GM12878 (cell line): ENCODE data around the gene LENEP. TPM values are rescaled to one million over a fixed set of nuclear protein-coding genes. Genes with fewer than 3 reads are reported as not detected.

Experiments used
- BMI1 ChIP-seq: fragments of 450-650 bp; IDR thresholded peaks from 2 replicates; pipeline ENCODE4 v1.6.1; 2016; ENCODE audit warnings: mild to moderate bottlenecking, moderate library complexity, borderline replicate concordance
- BRCA1 ChIP-seq: IDR thresholded peaks from 2 replicates; pipeline ENCODE4 v1.6.1; 2011; ENCODE audit warnings: low read depth, low read length, improper control_type of control experiment
- CBFB ChIP-seq: IDR thresholded peaks from 2 replicates; pipeline ENCODE4 v1.6.1; 2016; ENCODE audit warnings: antibody characterized with exemption, low read depth
- CHD4 ChIP-seq: fragments of 200-600 bp; sonication (generic); IDR thresholded peaks from 2 replicates; pipeline ENCODE4 v1.6.1; 2016; ENCODE audit warnings: mild to moderate bottlenecking
- CREM ChIP-seq: IDR thresholded peaks from 2 replicates; pipeline ENCODE4 v1.6.1; 2014; ENCODE audit warnings: antibody characterized with exemption, low read depth
- FOXM1 ChIP-seq: IDR thresholded peaks from 2 replicates; pipeline ENCODE4 v1.6.1; 2012; ENCODE audit warnings: low read depth, mild to moderate bottlenecking, inconsistent platforms, low read length, moderate library complexity
- IKZF2 ChIP-seq, 2 experiments: fragments of 450-650 bp; IDR thresholded peaks; 2 replicates each; pipeline ENCODE4 v1.6.1; 2017; ENCODE audit warnings: mild to moderate bottlenecking in 2 of 2, moderate library complexity in 2 of 2
- KDM1A ChIP-seq: fragments of 200-600 bp; sonication (generic); IDR thresholded peaks from 2 replicates; pipeline ENCODE4 v1.6.1; 2016; ENCODE audit warnings: borderline replicate concordance
- MYC ChIP-seq: IDR thresholded peaks from 2 replicates; pipeline ENCODE4 v1.6.1; 2011; ENCODE audit warnings: mild to moderate bottlenecking, low read length, moderate library complexity, inconsistent platforms; ENCODE audit not compliant: insufficient read depth, insufficient replicate concordance, insufficient read length, severe bottlenecking
- NFYB ChIP-seq: IDR thresholded peaks from 2 replicates; pipeline ENCODE4 v1.6.1; 2011; ENCODE audit warnings: low read depth, mild to moderate bottlenecking, low read length, improper control_type of control experiment, moderate library complexity; ENCODE audit not compliant: insufficient read depth
- NR2C1 ChIP-seq: fragments of 450-650 bp; IDR thresholded peaks from 2 replicates; pipeline ENCODE4 v1.6.1; 2017; ENCODE audit warnings: antibody characterized with exemption, mild to moderate bottlenecking, moderate library complexity
- RBBP5 ChIP-seq: fragments of 200-600 bp; sonication (generic); conservative IDR thresholded peaks from 2 replicates; pipeline ENCODE4 v1.6.1; 2016
- RELA ChIP-seq: fragments of 450-650 bp; IDR thresholded peaks from 2 replicates; pipeline ENCODE4 v1.8.0; 2014; ENCODE audit warnings: borderline replicate concordance; ENCODE audit not compliant: partially characterized antibody
- SMARCA5 ChIP-seq: fragments of 450-650 bp; IDR thresholded peaks from 2 replicates; pipeline ENCODE4 v1.6.1; 2017; ENCODE audit warnings: mild to moderate bottlenecking
- SREBF1 ChIP-seq: IDR thresholded peaks from 2 replicates; pipeline ENCODE4 v1.6.1; 2012; ENCODE audit warnings: mild to moderate bottlenecking, low read length
- SRF ChIP-seq, 2 experiments: IDR thresholded peaks; 2 replicates each; pipeline ENCODE4 v1.6.1; 2011; ENCODE audit warnings: low read depth in 2 of 2, low read length in 2 of 2, mild to moderate bottlenecking in 1 of 2, moderate library complexity in 1 of 2
- STAT1 ChIP-seq: fragments of 450-650 bp; conservative IDR thresholded peaks from 2 replicates; pipeline ENCODE4 v1.6.1; 2014; ENCODE audit warnings: antibody characterized with exemption, mild to moderate bottlenecking
- TAF1 ChIP-seq: IDR thresholded peaks from 2 replicates; pipeline ENCODE4 v1.6.1; 2011; ENCODE audit warnings: mild to moderate bottlenecking, low read depth, low read length, borderline replicate concordance
- ZNF207 ChIP-seq: fragments of 450-650 bp; IDR thresholded peaks from 2 replicates; pipeline ENCODE4 v1.6.1; 2014; ENCODE audit warnings: antibody characterized with exemption, mild to moderate bottlenecking, borderline replicate concordance
- ZNF24 ChIP-seq: fragments of 450-650 bp; IDR thresholded peaks from 2 replicates; pipeline ENCODE4 v1.6.1; 2017; ENCODE audit warnings: antibody characterized with exemption, mild to moderate bottlenecking
- ZNF274 ChIP-seq: IDR thresholded peaks from one replicate; pipeline ENCODE4 v1.8.0; 2011; ENCODE audit not compliant: insufficient read length, insufficient read depth
- ZZZ3 ChIP-seq: IDR thresholded peaks from 2 replicates; pipeline ENCODE4 v1.6.1; 2011; ENCODE audit warnings: low read depth; ENCODE audit not compliant: control insufficient read depth, insufficient read length
- polyA plus RNA-seq, 11 experiments: library from polyadenylated mRNA; depleted of rRNA in 4 of 11; unstranded in 6 of 11; stranded (reverse) in 5 of 11; fragments of >200 nt; fragmentation: Nextera tagmentation in 4 of 11; fragmentation: Illumina TruSeq in 1 of 11; extraction: Ambion mirVana in 4 of 11; extraction: Trizol in 1 of 11; gene quantifications; 1 replicate in 1 of 11; 2 replicates in 10 of 11; pipeline versions ENCODE4 v1.2.1 to v1.2.3, GENCODE V29; 2011 to 2016; ENCODE audit warnings: inconsistent platforms in 2 of 11, missing spikeins in 2 of 11, low read depth in 1 of 11
- total RNA-seq, 4 experiments: library from RNA; depleted of rRNA in 3 of 4; stranded (reverse); fragments of >200 nt in 3 of 4; fragmentation: Illumina TruSeq in 1 of 4; extraction: Trizol in 1 of 4; gene quantifications; 2 replicates each; pipeline versions ENCODE4 v1.2.1 to v1.2.3, GENCODE V29; 2013 to 2021
- TF ChIP-seq, protein P1 (sequence below): fragments of 450-650 bp; conservative IDR thresholded peaks from 2 replicates; pipeline ENCODE4 v1.6.1; 2017; ENCODE audit warnings: mild to moderate bottlenecking, moderate library complexity
- TF ChIP-seq, protein P2 (sequence below): IDR thresholded peaks from 2 replicates; pipeline ENCODE4 v1.6.1; 2012; ENCODE audit warnings: low read length, inconsistent platforms
- TF ChIP-seq, protein P3 (sequence below): fragments of 450-650 bp; formaldehyde crosslinking; IDR thresholded peaks from 2 replicates; pipeline ENCODE4 v1.4.0; 2022; ENCODE audit warnings: mild to moderate bottlenecking, moderate library complexity

Gene LENEP
- total and polyA plus RNA-seq, 10 of the 15 experiments (the other 5 are each of a cell fraction or from before 2014, with no cell fraction given): 0.27 to 1.1 (median 0.64) TPM; not detected in 7

DNA sequence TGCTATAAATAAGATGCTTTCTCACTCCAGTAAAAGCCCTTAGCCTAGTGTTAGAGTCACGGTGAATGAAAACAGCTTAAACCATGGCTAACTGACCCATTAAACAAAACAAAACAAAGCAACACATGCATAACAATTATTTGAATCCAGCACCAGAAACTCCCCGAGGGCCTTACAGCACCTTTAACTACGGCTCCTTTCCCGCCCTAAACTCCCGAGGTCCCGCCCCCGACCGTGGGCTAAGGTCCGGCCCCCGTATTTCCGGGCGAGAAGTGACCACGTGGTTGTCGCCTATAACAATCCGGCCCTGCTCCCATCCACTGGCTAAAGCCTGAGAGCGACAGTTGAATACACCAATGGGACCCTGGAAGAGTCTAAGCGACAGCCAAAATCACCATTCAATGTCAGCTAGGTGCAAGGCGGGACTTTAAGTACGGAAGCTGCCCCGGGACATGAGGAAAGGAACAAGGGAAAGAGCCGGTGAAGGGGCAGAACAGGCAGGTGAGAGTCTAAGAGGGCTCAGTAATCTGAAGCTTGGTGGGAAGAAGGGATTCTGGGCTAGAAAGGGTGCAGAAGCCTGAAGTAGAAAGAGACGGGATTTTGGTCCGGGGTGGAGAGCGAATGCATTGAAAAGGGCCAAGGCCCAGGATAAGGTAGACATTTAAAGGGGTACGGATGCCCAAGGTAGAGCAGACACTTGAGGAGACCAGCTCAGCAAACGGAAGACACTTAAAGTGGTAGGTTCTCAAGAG lies 10.3 kb upstream of the LENEP start, which contains the start of gene FLAD1 (continued):
- TF ChIP-seq ZNF24 (no peak), NR2C1 (no peak; the same call in 1 of the 2 replicates), KDM1A (no peak), RBBP5 (no peak), SRF (IDR thresholded peaks at IDR 0.05; ENCODE audit: low read depth in 2 of 2, low read length in 2 of 2) (no peak), STAT1 (0 out of 2 replicates have a peak, but pooled peaks have one; percentile 21), CREM (peak; percentile 33; the same call in 1 of the 2 replicates), MYC (peak; percentile 50), BRCA1 (no peak), IKZF2 (IDR thresholded peaks at IDR 0.05) (peak; percentile 19 to 86; a peak in 3 of 4 replicates), ZNF274 (no peak), RELA (no peak), ZZZ3 (no peak), TAF1 (no peak), NFYB (peak; percentile 97), SMARCA5 (no peak), BMI1 (no peak), CBFB (0 out of 2 replicates have a peak, but pooled peaks have one; percentile 56), SREBF1 (no peak), CHD4 (no peak), FOXM1 (peak; percentile 67; the same call in 1 of the 2 replicates), ZNF207 (peak; percentile 80)
- TF ChIP-seq, protein P1, sequence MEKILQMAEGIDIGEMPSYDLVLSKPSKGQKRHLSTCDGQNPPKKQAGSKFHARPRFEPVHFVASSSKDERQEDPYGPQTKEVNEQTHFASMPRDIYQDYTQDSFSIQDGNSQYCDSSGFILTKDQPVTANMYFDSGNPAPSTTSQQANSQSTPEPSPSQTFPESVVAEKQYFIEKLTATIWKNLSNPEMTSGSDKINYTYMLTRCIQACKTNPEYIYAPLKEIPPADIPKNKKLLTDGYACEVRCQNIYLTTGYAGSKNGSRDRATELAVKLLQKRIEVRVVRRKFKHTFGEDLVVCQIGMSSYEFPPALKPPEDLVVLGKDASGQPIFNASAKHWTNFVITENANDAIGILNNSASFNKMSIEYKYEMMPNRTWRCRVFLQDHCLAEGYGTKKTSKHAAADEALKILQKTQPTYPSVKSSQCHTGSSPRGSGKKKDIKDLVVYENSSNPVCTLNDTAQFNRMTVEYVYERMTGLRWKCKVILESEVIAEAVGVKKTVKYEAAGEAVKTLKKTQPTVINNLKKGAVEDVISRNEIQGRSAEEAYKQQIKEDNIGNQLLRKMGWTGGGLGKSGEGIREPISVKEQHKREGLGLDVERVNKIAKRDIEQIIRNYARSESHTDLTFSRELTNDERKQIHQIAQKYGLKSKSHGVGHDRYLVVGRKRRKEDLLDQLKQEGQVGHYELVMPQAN: peak; percentile 64
- TF ChIP-seq, protein P2, sequence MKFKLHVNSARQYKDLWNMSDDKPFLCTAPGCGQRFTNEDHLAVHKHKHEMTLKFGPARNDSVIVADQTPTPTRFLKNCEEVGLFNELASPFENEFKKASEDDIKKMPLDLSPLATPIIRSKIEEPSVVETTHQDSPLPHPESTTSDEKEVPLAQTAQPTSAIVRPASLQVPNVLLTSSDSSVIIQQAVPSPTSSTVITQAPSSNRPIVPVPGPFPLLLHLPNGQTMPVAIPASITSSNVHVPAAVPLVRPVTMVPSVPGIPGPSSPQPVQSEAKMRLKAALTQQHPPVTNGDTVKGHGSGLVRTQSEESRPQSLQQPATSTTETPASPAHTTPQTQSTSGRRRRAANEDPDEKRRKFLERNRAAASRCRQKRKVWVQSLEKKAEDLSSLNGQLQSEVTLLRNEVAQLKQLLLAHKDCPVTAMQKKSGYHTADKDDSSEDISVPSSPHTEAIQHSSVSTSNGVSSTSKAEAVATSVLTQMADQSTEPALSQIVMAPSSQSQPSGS: no peak
- TF ChIP-seq, protein P3, sequence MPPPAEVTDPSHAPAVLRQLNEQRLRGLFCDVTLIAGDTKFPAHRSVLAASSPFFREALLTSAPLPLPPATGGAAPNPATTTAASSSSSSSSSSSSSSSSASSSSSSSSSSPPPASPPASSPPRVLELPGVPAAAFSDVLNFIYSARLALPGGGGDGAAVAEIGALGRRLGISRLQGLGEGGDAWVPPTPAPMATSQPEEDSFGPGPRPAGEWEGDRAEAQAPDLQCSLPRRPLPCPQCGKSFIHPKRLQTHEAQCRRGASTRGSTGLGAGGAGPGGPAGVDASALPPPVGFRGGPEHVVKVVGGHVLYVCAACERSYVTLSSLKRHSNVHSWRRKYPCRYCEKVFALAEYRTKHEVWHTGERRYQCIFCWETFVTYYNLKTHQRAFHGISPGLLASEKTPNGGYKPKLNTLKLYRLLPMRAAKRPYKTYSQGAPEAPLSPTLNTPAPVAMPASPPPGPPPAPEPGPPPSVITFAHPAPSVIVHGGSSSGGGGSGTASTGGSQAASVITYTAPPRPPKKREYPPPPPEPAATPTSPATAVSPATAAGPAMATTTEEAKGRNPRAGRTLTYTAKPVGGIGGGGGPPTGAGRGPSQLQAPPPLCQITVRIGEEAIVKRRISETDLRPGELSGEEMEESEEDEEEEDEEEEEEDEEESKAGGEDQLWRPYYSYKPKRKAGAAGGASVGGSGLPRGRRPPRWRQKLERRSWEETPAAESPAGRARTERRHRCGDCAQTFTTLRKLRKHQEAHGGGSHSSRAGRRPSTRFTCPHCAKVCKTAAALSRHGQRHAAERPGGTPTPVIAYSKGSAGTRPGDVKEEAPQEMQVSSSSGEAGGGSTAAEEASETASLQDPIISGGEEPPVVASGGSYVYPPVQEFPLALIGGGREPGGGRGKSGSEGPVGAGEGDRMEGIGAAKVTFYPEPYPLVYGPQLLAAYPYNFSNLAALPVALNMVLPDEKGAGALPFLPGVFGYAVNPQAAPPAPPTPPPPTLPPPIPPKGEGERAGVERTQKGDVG: no peak
